Putamen (tissue), 1 donor: ENCODE results near the gene C3orf62.

Source experiments
- DNase-seq: peaks from one replicate; pipeline ENCODE4 v3.0.0-alpha.2; 2016; ENCODE audit warnings: low spot score

C3orf62 gene

GRCh38 chr3:49276475-49277382 lies at the start of gene C3orf62:
Gene C3orf62, minus strand, starts transcription at chr3:49277232. Its CDS starts 360 bp downstream, at chr3:49276872.
- peak; percentile 75 for DNase-seq

GRCh38 chr3:49324768-49325167 lies 47.7 kb upstream of the C3orf62 start:
- no peak for DNase-seq

- DNase-seq, result peak; percentile 42
Observed at GRCh38 chr3:49316696-49317457, 39.8 kb upstream of the C3orf62 start.

GRCh38 chr3:49313896-49314688 lies 37.1 kb upstream of the C3orf62 start:
- peak; percentile 59 for DNase-seq

GRCh38 chr3:49311283-49311682 lies 34.3 kb upstream of the C3orf62 start:
- DNase-seq, result no peak

GRCh38 chr3:49310677-49311076 lies 33.6 kb upstream of the C3orf62 start:
- no peak for DNase-seq

GRCh38 chr3:49305608-49306007 lies 28.6 kb upstream of the C3orf62 start:
- DNase-seq, result no peak

- DNase-seq, result no peak
Observed at GRCh38 chr3:49302613-49303012, 25.6 kb upstream of the C3orf62 start.

GRCh38 chr3:49300595-49300994 lies 23.6 kb upstream of the C3orf62 start:
- no peak for DNase-seq

GRCh38 chr3:49298511-49298910 lies 21.5 kb upstream of the C3orf62 start:
- DNase-seq, result no peak

- no peak for DNase-seq
Observed at GRCh38 chr3:49296781-49297411, 19.9 kb upstream of the C3orf62 start.

GRCh38 chr3:49295489-49296058 lies 18.5 kb upstream of the C3orf62 start:
- DNase-seq, result no peak

- DNase-seq, result no peak
Observed at GRCh38 chr3:49294343-49294742, 17.3 kb upstream of the C3orf62 start.

- DNase-seq, result no peak
Observed at GRCh38 chr3:49283997-49284396, 7.0 kb upstream of the C3orf62 start.

- DNase-seq, result no peak
Observed at GRCh38 chr3:49279376-49279775, 2.3 kb upstream of the C3orf62 start.

- no peak for DNase-seq
Observed at GRCh38 chr3:49278548-49278947, 1.5 kb upstream of the C3orf62 start.

- no peak for DNase-seq
Observed at GRCh38 chr3:49277383-49277775, 347 bp upstream of the C3orf62 start.

- no peak for DNase-seq
Observed at GRCh38 chr3:49273825-49274532, 3.1 kb downstream of the C3orf62 start.

GRCh38 chr3:49271047-49271446 lies 6.0 kb downstream of the C3orf62 start:
- DNase-seq, result no peak

GRCh38 chr3:49270156-49270500 lies 6.9 kb downstream of the C3orf62 start:
- no peak for DNase-seq
